Measurements from ENCODE around the gene CACNA1S.
A peak's percentile ranks its signal among the peaks of the same experiment; 100 is the strongest.

The CACNA1S gene

GRCh38 chr1:201092738-201093137 lies 19.5 kb downstream of the CACNA1S start:
- no peak for DNase-seq

- DNase-seq: no peak
Observed at GRCh38 chr1:201091256-201091655, 21.0 kb downstream of the CACNA1S start.

- no peak for DNase-seq
Observed at GRCh38 chr1:201090541-201090940, 21.7 kb downstream of the CACNA1S start.

- DNase-seq: no peak
Observed at GRCh38 chr1:201089596-201089995, 22.6 kb downstream of the CACNA1S start.

GRCh38 chr1:201088901-201089525 lies 23.2 kb downstream of the CACNA1S start:
- no peak for DNase-seq

- DNase-seq: no peak
Observed at GRCh38 chr1:201088395-201088794, 23.8 kb downstream of the CACNA1S start.

- DNase-seq: peak; percentile 43 to 49
Observed at GRCh38 chr1:201085902-201086735, 26.1 kb downstream of the CACNA1S start.

- no peak for DNase-seq
Observed at GRCh38 chr1:201084295-201084694, 27.9 kb downstream of the CACNA1S start.

GRCh38 chr1:201083741-201084140 lies 28.5 kb downstream of the CACNA1S start:
- no peak for DNase-seq

- no peak for DNase-seq
Observed at GRCh38 chr1:201080135-201080534, 32.1 kb downstream of the CACNA1S start.

- no peak for DNase-seq
Observed at GRCh38 chr1:201077736-201078135, 34.5 kb downstream of the CACNA1S start.

- DNase-seq: no peak
Observed at GRCh38 chr1:201077116-201077515, 35.1 kb downstream of the CACNA1S start.

- DNase-seq: no peak
Observed at GRCh38 chr1:201076092-201076491, 36.1 kb downstream of the CACNA1S start.

- no peak for DNase-seq
Observed at GRCh38 chr1:201074018-201074417, 38.2 kb downstream of the CACNA1S start.

- DNase-seq: no peak
Observed at GRCh38 chr1:201072922-201073321, 39.3 kb downstream of the CACNA1S start.

GRCh38 chr1:201072149-201072548 lies 40.1 kb downstream of the CACNA1S start:
- DNase-seq: no peak

GRCh38 chr1:201069636-201070035 lies 42.6 kb downstream of the CACNA1S start:
- DNase-seq: no peak

GRCh38 chr1:201068976-201069375 lies 43.2 kb downstream of the CACNA1S start:
- DNase-seq: no peak

GRCh38 chr1:201066986-201067385 lies 45.2 kb downstream of the CACNA1S start:
- no peak for DNase-seq

- DNase-seq: no peak
Observed at GRCh38 chr1:201065686-201066085, 46.5 kb downstream of the CACNA1S start.

GRCh38 chr1:201064806-201065205 lies 47.4 kb downstream of the CACNA1S start:
- no peak for DNase-seq

GRCh38 chr1:201063145-201063544 lies 49.1 kb downstream of the CACNA1S start:
- no peak for DNase-seq

GRCh38 chr1:201062511-201063091 lies 49.6 kb downstream of the CACNA1S start:
- no peak for DNase-seq

- DNase-seq: no peak
Observed at GRCh38 chr1:201061886-201062285, 50.3 kb downstream of the CACNA1S start.

Measured in stimulated activated CD4-positive, alpha-beta T cell treated with anti-CD3 and anti-CD28 coated beads, Interleukin-2, amount 100 ng/mL, for 24 hours (primary cell).